PC-9 (cell line): Measurements from ENCODE around the gene RBM18. TPM values are rescaled to one million over a fixed set of nuclear protein-coding genes. Genes with fewer than 3 reads are reported as not detected.

Experiments used
- BruUV-seq: library from RNA; stranded (reverse); fragments of 400-500 nt; replicated peaks from 2 replicates; lab custom pipeline; 2021; lab: Mats Ljungman, UMichigan
- CTCF ChIA-PET: fragments of 300-600 bp; sonication (Branson Sonifier 250); formaldehyde crosslinking; loops from one replicate; lab custom pipeline; 2022; ENCODE audit warnings: antibody characterized with exemption; lab: Charles Lee
- POLR2A ChIA-PET: fragments of 300-600 bp; sonication (Branson Sonifier 250); formaldehyde crosslinking; loops from one replicate; lab custom pipeline; 2022; ENCODE audit warnings: antibody characterized with exemption; ENCODE audit not compliant: unreplicated experiment; lab: Charles Lee
- DNase-seq, 2 experiments: peaks; one replicate each; pipeline versions ENCODE4 v3.0.0 to v3.0.0-alpha.2; 2015 to 2022; ENCODE audit warnings: mixed read lengths in 1 of 2
- H2AFZ ChIP-seq: fragments of 200-600 bp; sonication (generic); 2 replicates; pipeline ENCODE4 v1.8.1; 2017; ENCODE audit warnings: antibody characterized with exemption
- H3F3A ChIP-seq: fragments of 200-600 bp; sonication (generic); 2 replicates; pipeline ENCODE4 v1.8.1; 2017; ENCODE audit warnings: antibody characterized with exemption, mild to moderate bottlenecking, low read depth; ENCODE audit not compliant: insufficient read depth
- H3K27ac ChIP-seq: fragments of 200-600 bp; sonication (generic); 2 replicates; pipeline ENCODE4 v1.6.1; 2016; ENCODE audit warnings: mixed run types
- H3K27me3 ChIP-seq: fragments of 200-600 bp; sonication (generic); 2 replicates; pipeline ENCODE4 v1.6.1; 2016; ENCODE audit warnings: low read depth, mixed run types; ENCODE audit not compliant: insufficient read depth
- H3K36me3 ChIP-seq: fragments of 200-600 bp; sonication (generic); 2 replicates; pipeline ENCODE4 v1.6.1; 2016; ENCODE audit warnings: low read depth, mixed run types
- H3K4me1 ChIP-seq: fragments of 200-600 bp; sonication (generic); replicated peaks from 2 replicates; pipeline ENCODE4 v1.6.1; 2016; ENCODE audit warnings: mixed run types; ENCODE audit not compliant: insufficient read depth
- H3K4me2 ChIP-seq: fragments of 200-600 bp; sonication (generic); 2 replicates; pipeline ENCODE4 v1.6.1; 2017; ENCODE audit warnings: mixed run types
- H3K4me3 ChIP-seq: fragments of 200-600 bp; sonication (generic); 2 replicates; pipeline ENCODE4 v1.6.1; 2016; ENCODE audit warnings: mixed run types
- H3K79me2 ChIP-seq: fragments of 200-600 bp; sonication (generic); 2 replicates; pipeline ENCODE4 v1.6.1; 2017; ENCODE audit warnings: low read depth, mixed run types
- H3K9me2 ChIP-seq: fragments of 200-600 bp; sonication (generic); 2 replicates; pipeline ENCODE4 v1.8.1; 2017; ENCODE audit warnings: mild to moderate bottlenecking; ENCODE audit not compliant: insufficient read depth
- H3K9me3 ChIP-seq: fragments of 200-600 bp; sonication (generic); 2 replicates; pipeline ENCODE4 v1.8.1; 2016; ENCODE audit warnings: low read depth; ENCODE audit not compliant: insufficient read depth
- H4K20me1 ChIP-seq: fragments of 200-600 bp; sonication (generic); 2 replicates; pipeline ENCODE4 v1.8.1; 2017; ENCODE audit not compliant: insufficient read depth
- EZH2 ChIP-seq: fragments of 200-600 bp; sonication (generic); IDR thresholded peaks from 2 replicates; pipeline ENCODE4 v1.8.0; 2017; ENCODE audit warnings: antibody characterized with exemption, low read depth
- intact Hi-C: fragments of 100-400 bp; cut with micrococcal nuclease; formaldehyde crosslinking; loops from one replicate; pipeline ENCODE4 v1.10.0; 2022; ENCODE audit not compliant: unreplicated experiment
- total RNA-seq: library from RNA; stranded (reverse); gene quantifications from 2 replicates; pipeline ENCODE4 v1.2.3, GENCODE V29; 2021
- TF ChIP-seq, protein P1 (sequence below): fragments of 200-600 bp; sonication (generic); conservative IDR thresholded peaks from 2 replicates; pipeline ENCODE4 v1.6.1; 2017; ENCODE audit warnings: mixed run types, antibody characterized with exemption, mild to moderate bottlenecking, moderate library complexity

Gene RBM18
- total RNA-seq, 1 experiment from 2014 or later, result 15.1 TPM

DNA sequence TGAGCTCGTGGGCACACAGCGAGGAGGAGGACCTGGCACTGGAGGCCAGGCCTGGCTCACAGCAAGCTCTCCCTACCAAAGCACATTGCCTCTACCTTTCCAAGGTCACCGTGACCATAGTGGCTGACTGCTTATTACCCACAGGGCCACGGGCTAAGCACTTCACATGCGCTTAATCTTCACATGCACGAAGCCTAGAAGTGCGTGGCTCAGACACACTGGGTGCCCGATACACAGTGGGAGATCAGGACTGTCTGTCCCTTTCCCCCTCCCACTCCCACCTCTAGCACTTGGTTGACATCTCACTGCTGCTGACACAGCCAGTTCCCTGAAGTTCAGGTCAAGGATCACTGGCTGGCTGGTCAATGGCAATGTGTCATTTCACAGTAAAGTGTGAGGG, 59.5 kb downstream of the RBM18 start:
- H3K9me3 ChIP-seq, result no peaks in the 10 kb centered on the region
- no peak overlapping the region for H2AFZ ChIP-seq
- BruUV-seq, result no TSS peak
- H3K9me2 ChIP-seq, result no peaks in the 10 kb centered on the region
- no peak overlapping the region for H3K4me2 ChIP-seq
- TF ChIP-seq, protein P1, sequence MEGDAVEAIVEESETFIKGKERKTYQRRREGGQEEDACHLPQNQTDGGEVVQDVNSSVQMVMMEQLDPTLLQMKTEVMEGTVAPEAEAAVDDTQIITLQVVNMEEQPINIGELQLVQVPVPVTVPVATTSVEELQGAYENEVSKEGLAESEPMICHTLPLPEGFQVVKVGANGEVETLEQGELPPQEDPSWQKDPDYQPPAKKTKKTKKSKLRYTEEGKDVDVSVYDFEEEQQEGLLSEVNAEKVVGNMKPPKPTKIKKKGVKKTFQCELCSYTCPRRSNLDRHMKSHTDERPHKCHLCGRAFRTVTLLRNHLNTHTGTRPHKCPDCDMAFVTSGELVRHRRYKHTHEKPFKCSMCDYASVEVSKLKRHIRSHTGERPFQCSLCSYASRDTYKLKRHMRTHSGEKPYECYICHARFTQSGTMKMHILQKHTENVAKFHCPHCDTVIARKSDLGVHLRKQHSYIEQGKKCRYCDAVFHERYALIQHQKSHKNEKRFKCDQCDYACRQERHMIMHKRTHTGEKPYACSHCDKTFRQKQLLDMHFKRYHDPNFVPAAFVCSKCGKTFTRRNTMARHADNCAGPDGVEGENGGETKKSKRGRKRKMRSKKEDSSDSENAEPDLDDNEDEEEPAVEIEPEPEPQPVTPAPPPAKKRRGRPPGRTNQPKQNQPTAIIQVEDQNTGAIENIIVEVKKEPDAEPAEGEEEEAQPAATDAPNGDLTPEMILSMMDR, result no peak
- no peak for TF ChIP-seq EZH2
- peaks cover 31% of the 10 kb centered on the region for H3K27me3 ChIP-seq
- H3F3A ChIP-seq, result no peaks in the 10 kb centered on the region
- CTCF ChIA-PET, result no interaction called here
- H3K36me3 ChIP-seq, result no peaks in the 10 kb centered on the region
- no peak for DNase-seq
- H3K79me2 ChIP-seq, result no peaks in the 10 kb centered on the region
- H4K20me1 ChIP-seq, result no peaks in the 10 kb centered on the region
- POLR2A ChIA-PET, result no interaction called here
- no peak overlapping the region for H3K4me3 ChIP-seq
- no peaks in the 10 kb centered on the region for H3K4me1 ChIP-seq
- H3K27ac ChIP-seq, result no peak overlapping the region
- intact Hi-C loops, result no loop called here

DNA sequence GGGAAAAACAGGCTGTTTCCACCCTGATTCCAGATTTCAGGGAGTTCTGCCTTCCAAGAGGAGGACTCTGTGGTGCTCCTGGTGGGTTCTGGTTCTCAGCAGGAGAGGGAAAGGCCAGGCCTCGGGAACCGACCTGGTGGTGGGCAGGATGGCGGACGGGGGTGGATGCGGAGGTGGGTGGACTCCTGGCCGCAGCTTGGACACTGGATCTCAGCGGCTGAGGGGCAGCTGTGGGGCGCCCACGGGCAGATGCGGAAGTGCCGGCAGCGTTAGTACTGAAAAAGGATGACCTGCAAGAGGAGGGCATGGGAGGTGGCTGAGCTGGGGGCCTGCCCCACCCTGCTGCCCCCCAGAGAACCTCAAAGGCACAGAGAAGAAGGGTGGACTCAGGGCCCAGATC, 60.1 kb downstream of the RBM18 start:
- no peak overlapping the region for H2AFZ ChIP-seq
- intact Hi-C loops, result no loop called here
- no peak for TF ChIP-seq EZH2
- TF ChIP-seq, protein P1, result no peak

DNA sequence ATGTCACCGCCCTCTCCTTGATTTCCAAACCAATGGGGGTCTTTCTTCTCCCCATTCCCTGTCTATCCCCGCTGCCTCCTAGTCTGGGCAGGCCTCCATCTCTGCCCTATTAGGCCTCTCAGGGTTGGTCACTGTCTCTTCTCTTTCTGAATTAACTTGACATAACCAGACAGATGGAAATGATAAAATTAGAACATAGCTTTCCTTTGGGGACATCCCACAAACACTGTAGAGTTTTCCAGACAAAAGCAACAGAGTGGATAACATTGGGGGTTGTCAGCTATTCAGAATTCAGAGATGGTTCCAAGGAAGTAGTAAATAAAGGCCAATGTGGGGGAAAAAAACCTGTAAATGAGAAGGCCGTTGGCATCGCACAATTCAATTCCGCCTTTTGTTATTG, 60.6 kb downstream of the RBM18 start:
- no TSS peak for BruUV-seq
- POLR2A ChIA-PET, result no interaction called here

More for the DNA sequence above, 60.1 kb downstream of the RBM18 start:
- no peaks in the 10 kb centered on the region for H3K36me3 ChIP-seq
- no peaks in the 10 kb centered on the region for H3K4me1 ChIP-seq
- H3K9me3 ChIP-seq, result no peaks in the 10 kb centered on the region
- H3K27ac ChIP-seq, result no peak overlapping the region
- no peak overlapping the region for H3K4me3 ChIP-seq
- no peaks in the 10 kb centered on the region for H3K79me2 ChIP-seq
- H3F3A ChIP-seq, result no peaks in the 10 kb centered on the region
- H4K20me1 ChIP-seq, result no peaks in the 10 kb centered on the region
- H3K9me2 ChIP-seq, result no peaks in the 10 kb centered on the region
- H3K4me2 ChIP-seq, result no peak overlapping the region
- peaks cover 29% of the 10 kb centered on the region for H3K27me3 ChIP-seq
- DNase-seq, result no peak
- POLR2A ChIA-PET, result no interaction called here
- CTCF ChIA-PET, result no interaction called here
- no TSS peak for BruUV-seq

More for the DNA sequence above, 60.6 kb downstream of the RBM18 start:
- Histone ChIP-seq H3K4me2 (no peak overlapping the region), H4K20me1 (no peaks in the 10 kb centered on the region), H3K4me3 (no peak overlapping the region), H3K27me3 (peaks cover 29% of the 10 kb centered on the region), H3K27ac (no peak overlapping the region), H3K4me1 (no peaks in the 10 kb centered on the region), H2AFZ (no peak overlapping the region), H3K79me2 (no peaks in the 10 kb centered on the region), H3K9me2 (no peaks in the 10 kb centered on the region), H3K36me3 (no peaks in the 10 kb centered on the region), H3K9me3 (no peaks in the 10 kb centered on the region), H3F3A (no peaks in the 10 kb centered on the region)
- no peak for DNase-seq
- intact Hi-C loops, result no loop called here
- CTCF ChIA-PET, result no interaction called here
- TF ChIP-seq EZH2, result no peak
- TF ChIP-seq, protein P1, result no peak
